Measurements from ENCODE around the gene NUP188.
"Not testable (repeated sequence)": the region's sequence is repeated elsewhere in the genome, so short reads cannot be mapped to it uniquely, and the experiment has no call there.

GRCh38 chr9:129035838-129036237 lies 88.3 kb downstream of the NUP188 start:
- not testable (repeated sequence) for TF ChIP-seq POLR2AphosphoS5 (IDR thresholded peaks at IDR 0.05; ENCODE audit: borderline replicate concordance, low read depth, low read length); EZH2 (IDR thresholded peaks at IDR 0.05); FOXP2 (optimal IDR thresholded peaks at IDR 0.05; ENCODE audit: control extremely low read depth, extremely low read length, insufficient read depth)

Measured in SK-N-MC (cell line).